GM12878 (cell line): ENCODE measurements around the gene FZD10. TPM values are rescaled to one million over a fixed set of nuclear protein-coding genes. Genes with fewer than 3 reads are reported as not detected.

Experiments used
- ATAC-seq: fragments of 200-7000 bp; cut with Tn5 transposase; 3 replicates; pipeline ENCODE4 v1.9.1; 2020; ENCODE audit warnings: mild to moderate bottlenecking, moderate library complexity
- BruUV-seq: library from RNA; stranded (reverse); fragments of 400-500 nt; replicated peaks from 2 replicates; lab custom pipeline; 2021; lab: Mats Ljungman, UMichigan
- CTCF ChIA-PET: fragments of 300-600 bp; sonication (Branson Sonifier 250); formaldehyde crosslinking; extraction: SDS; loops from one replicate; lab custom pipeline; 2021; ENCODE audit warnings: inconsistent platforms; lab: Yijun Ruan, JAX
- POLR2A ChIA-PET: fragments of 350-600 bp; formaldehyde crosslinking; extraction: SDS; loops from one replicate; lab custom pipeline; 2021; ENCODE audit warnings: inconsistent platforms; lab: Charles Lee
- RAD21 ChIA-PET: fragments of 300-600 bp; sonication (Branson Sonifier 250); formaldehyde crosslinking; loops from one replicate; lab custom pipeline; 2023; ENCODE audit warnings: antibody characterized with exemption; ENCODE audit not compliant: unreplicated experiment; lab: Charles Lee
- SMC1A ChIA-PET: fragments of 300-600 bp; sonication (Branson Sonifier 250); formaldehyde crosslinking; loops from one replicate; lab custom pipeline; 2023; ENCODE audit not compliant: unreplicated experiment, uncharacterized antibody; lab: Charles Lee
- DNase-seq: peaks from one replicate; pipeline ENCODE4 v3.0.0-alpha.2; 2011; ENCODE audit warnings: low read depth, low spot score
- FAIRE-seq: peaks from 3 replicates; lab custom pipeline; 2011; peaks lifted over from hg19 to GRCh38; lab: Jason Lieb, UNC
- H2AFZ ChIP-seq: 2 replicates; pipeline ENCODE4 v1.6.0; 2011; ENCODE audit warnings: low read depth, low read length, control low read depth; ENCODE audit not compliant: control insufficient read depth
- H3K27ac ChIP-seq: 2 replicates; pipeline ENCODE4 v1.5.1; 2011; ENCODE audit warnings: control low read depth; ENCODE audit not compliant: control insufficient read depth, insufficient read depth
- H3K27me3 ChIP-seq, 2 experiments: replicated peaks in 1 of 2; 2 replicates each; pipeline versions ENCODE4 v1.6.0 to v1.6.1; 2011; ENCODE audit warnings: low read length in 1 of 2; ENCODE audit not compliant: control insufficient read depth in 2 of 2, insufficient read depth in 2 of 2
- H3K36me3 ChIP-seq, 2 experiments: 2 replicates each; pipeline ENCODE4 v1.5.1; 2011; ENCODE audit warnings: low read length in 1 of 2; ENCODE audit not compliant: control insufficient read depth in 2 of 2, insufficient read depth in 2 of 2
- H3K4me1 ChIP-seq: 2 replicates; pipeline ENCODE4 v1.6.1; 2011; ENCODE audit warnings: mild to moderate bottlenecking, low read length, moderate library complexity, mixed read lengths; ENCODE audit not compliant: control insufficient read depth, insufficient read depth
- H3K4me2 ChIP-seq: 2 replicates; pipeline ENCODE4 v1.6.0; 2011; ENCODE audit warnings: control low read depth; ENCODE audit not compliant: control insufficient read depth, insufficient read depth
- H3K4me3 ChIP-seq: fragments of 200-600 bp; sonication (generic); 2 replicates; pipeline ENCODE4 v1.5.1; 2016
- H3K79me2 ChIP-seq: 2 replicates; pipeline ENCODE4 v1.6.0; 2011; ENCODE audit warnings: low read length; ENCODE audit not compliant: control insufficient read depth, insufficient read depth
- H3K9ac ChIP-seq: 2 replicates; pipeline ENCODE4 v1.8.0; 2011; ENCODE audit warnings: low read length, control low read depth, mixed read lengths; ENCODE audit not compliant: control insufficient read depth, insufficient read depth
- H3K9me3 ChIP-seq: replicated peaks from 3 replicates; pipeline ENCODE4 v1.5.1; 2011; ENCODE audit warnings: mild to moderate bottlenecking, low read length; ENCODE audit not compliant: control insufficient read depth, insufficient read depth
- H4K20me1 ChIP-seq: 2 replicates; pipeline ENCODE4 v1.6.0; 2011; ENCODE audit not compliant: control insufficient read depth, insufficient read depth
- BCL11A ChIP-seq: IDR thresholded peaks from 2 replicates; pipeline ENCODE4 v1.6.1; 2011; ENCODE audit warnings: low read depth, low read length
- BRCA1 ChIP-seq: IDR thresholded peaks from 2 replicates; pipeline ENCODE4 v1.6.1; 2011; ENCODE audit warnings: low read depth, low read length, improper control_type of control experiment
- CREM ChIP-seq: IDR thresholded peaks from 2 replicates; pipeline ENCODE4 v1.6.1; 2014; ENCODE audit warnings: antibody characterized with exemption, low read depth
- EGR1 ChIP-seq, 2 experiments: IDR thresholded peaks; 1 replicate in 1 of 2; 2 replicates in 1 of 2; pipeline ENCODE4 v1.6.1; 2011 to 2012; ENCODE audit warnings: low read depth in 2 of 2, low read length in 2 of 2, borderline replicate concordance in 1 of 2, mild to moderate bottlenecking in 1 of 2, moderate library complexity in 1 of 2
- GATAD2B ChIP-seq: fragments of 450-650 bp; conservative IDR thresholded peaks from 2 replicates; pipeline ENCODE4 v1.6.1; 2017; ENCODE audit warnings: low read depth, mild to moderate bottlenecking, moderate library complexity
- IRF4 ChIP-seq: IDR thresholded peaks from 2 replicates; pipeline ENCODE4 v1.6.1; 2011; ENCODE audit warnings: low read depth, low read length
- IRF5 ChIP-seq: fragments of 450-650 bp; IDR thresholded peaks from 2 replicates; pipeline ENCODE4 v1.6.1; 2017; ENCODE audit warnings: borderline replicate concordance
- JUNB ChIP-seq: IDR thresholded peaks from 2 replicates; pipeline ENCODE4 v1.6.1; 2016; ENCODE audit warnings: antibody characterized with exemption, mild to moderate bottlenecking
- LARP7 ChIP-seq: fragments of 450-650 bp; IDR thresholded peaks from 2 replicates; pipeline ENCODE4 v1.6.1; 2017; ENCODE audit warnings: mild to moderate bottlenecking
- MYC ChIP-seq: IDR thresholded peaks from 2 replicates; pipeline ENCODE4 v1.6.1; 2011; ENCODE audit warnings: mild to moderate bottlenecking, low read length, moderate library complexity, inconsistent platforms; ENCODE audit not compliant: insufficient read depth, insufficient replicate concordance, insufficient read length, severe bottlenecking
- PAX8 ChIP-seq: fragments of 450-650 bp; IDR thresholded peaks from 2 replicates; pipeline ENCODE4 v1.6.1; 2017; ENCODE audit warnings: mild to moderate bottlenecking, moderate library complexity
- RAD51 ChIP-seq: fragments of 450-650 bp; IDR thresholded peaks from 2 replicates; pipeline ENCODE4 v1.6.1; 2016; ENCODE audit warnings: moderate library complexity, mild to moderate bottlenecking, inconsistent platforms
- SREBF1 ChIP-seq: IDR thresholded peaks from 2 replicates; pipeline ENCODE4 v1.6.1; 2012; ENCODE audit warnings: mild to moderate bottlenecking, low read length
- TCF12 ChIP-seq: IDR thresholded peaks from 2 replicates; pipeline ENCODE4 v1.6.1; 2011; ENCODE audit warnings: low read depth, mild to moderate bottlenecking, low read length
- TCF7 ChIP-seq: IDR thresholded peaks from 2 replicates; pipeline ENCODE4 v1.6.1; 2014; ENCODE audit warnings: antibody characterized with exemption, borderline replicate concordance
- ZZZ3 ChIP-seq: IDR thresholded peaks from 2 replicates; pipeline ENCODE4 v1.6.1; 2011; ENCODE audit warnings: low read depth; ENCODE audit not compliant: control insufficient read depth, insufficient read length
- WGBS: methylation state at CpG from one replicate; pipeline ENCODE4 v1.1.6; 2016; ENCODE audit warnings: low lambda C conversion rate; ENCODE audit not compliant: insufficient replicate concordance, insufficient coverage; ENCODE audit errors: missing lambda C conversion rate; 5-methylcytosine and 5-hydroxymethylcytosine counted together
- in situ Hi-C: fragments of 300-500 bp; cut with MboI; formaldehyde crosslinking; loops from 9 replicates; pipeline ENCODE4 v1.14.3; 2018; ENCODE audit warnings: mixed read lengths
- intact Hi-C: fragments of 100-400 bp; cut with micrococcal nuclease; formaldehyde crosslinking; loops from one replicate; pipeline ENCODE4 v1.14.2; 2022; ENCODE audit not compliant: unreplicated experiment
- polyA plus RNA-seq, 11 experiments: library from polyadenylated mRNA; depleted of rRNA in 4 of 11; unstranded in 6 of 11; stranded (reverse) in 5 of 11; fragments of >200 nt; fragmentation: Nextera tagmentation in 4 of 11; fragmentation: Illumina TruSeq in 1 of 11; extraction: Ambion mirVana in 4 of 11; extraction: Trizol in 1 of 11; gene quantifications; 1 replicate in 1 of 11; 2 replicates in 10 of 11; pipeline versions ENCODE4 v1.2.1 to v1.2.3, GENCODE V29; 2011 to 2016; ENCODE audit warnings: inconsistent platforms in 2 of 11, missing spikeins in 2 of 11, low read depth in 1 of 11
- total RNA-seq, 4 experiments: library from RNA; depleted of rRNA in 3 of 4; stranded (reverse); fragments of >200 nt in 3 of 4; fragmentation: Illumina TruSeq in 1 of 4; extraction: Trizol in 1 of 4; gene quantifications; 2 replicates each; pipeline versions ENCODE4 v1.2.1 to v1.2.3, GENCODE V29; 2013 to 2021
- TF ChIP-seq, protein P1 (sequence below): fragments of 450-650 bp; formaldehyde crosslinking; IDR thresholded peaks from 2 replicates; pipeline ENCODE4 v1.4.0; 2020; ENCODE audit warnings: mild to moderate bottlenecking, moderate library complexity
- TF ChIP-seq, protein P2 (sequence below): IDR thresholded peaks from 2 replicates; pipeline ENCODE4 v1.6.1; 2012; ENCODE audit warnings: low read length, inconsistent platforms
- TF ChIP-seq, protein P3 (sequence below): IDR thresholded peaks from 2 replicates; pipeline ENCODE4 v1.6.1; 2011; ENCODE audit warnings: low read depth, low read length, improper control_type of control experiment, borderline replicate concordance

Gene FZD10
- total and polyA plus RNA-seq, 10 of the 15 experiments (the other 5 are each of a cell fraction or from before 2014, with no cell fraction given): not detected

- TF ChIP-seq, protein P1, sequence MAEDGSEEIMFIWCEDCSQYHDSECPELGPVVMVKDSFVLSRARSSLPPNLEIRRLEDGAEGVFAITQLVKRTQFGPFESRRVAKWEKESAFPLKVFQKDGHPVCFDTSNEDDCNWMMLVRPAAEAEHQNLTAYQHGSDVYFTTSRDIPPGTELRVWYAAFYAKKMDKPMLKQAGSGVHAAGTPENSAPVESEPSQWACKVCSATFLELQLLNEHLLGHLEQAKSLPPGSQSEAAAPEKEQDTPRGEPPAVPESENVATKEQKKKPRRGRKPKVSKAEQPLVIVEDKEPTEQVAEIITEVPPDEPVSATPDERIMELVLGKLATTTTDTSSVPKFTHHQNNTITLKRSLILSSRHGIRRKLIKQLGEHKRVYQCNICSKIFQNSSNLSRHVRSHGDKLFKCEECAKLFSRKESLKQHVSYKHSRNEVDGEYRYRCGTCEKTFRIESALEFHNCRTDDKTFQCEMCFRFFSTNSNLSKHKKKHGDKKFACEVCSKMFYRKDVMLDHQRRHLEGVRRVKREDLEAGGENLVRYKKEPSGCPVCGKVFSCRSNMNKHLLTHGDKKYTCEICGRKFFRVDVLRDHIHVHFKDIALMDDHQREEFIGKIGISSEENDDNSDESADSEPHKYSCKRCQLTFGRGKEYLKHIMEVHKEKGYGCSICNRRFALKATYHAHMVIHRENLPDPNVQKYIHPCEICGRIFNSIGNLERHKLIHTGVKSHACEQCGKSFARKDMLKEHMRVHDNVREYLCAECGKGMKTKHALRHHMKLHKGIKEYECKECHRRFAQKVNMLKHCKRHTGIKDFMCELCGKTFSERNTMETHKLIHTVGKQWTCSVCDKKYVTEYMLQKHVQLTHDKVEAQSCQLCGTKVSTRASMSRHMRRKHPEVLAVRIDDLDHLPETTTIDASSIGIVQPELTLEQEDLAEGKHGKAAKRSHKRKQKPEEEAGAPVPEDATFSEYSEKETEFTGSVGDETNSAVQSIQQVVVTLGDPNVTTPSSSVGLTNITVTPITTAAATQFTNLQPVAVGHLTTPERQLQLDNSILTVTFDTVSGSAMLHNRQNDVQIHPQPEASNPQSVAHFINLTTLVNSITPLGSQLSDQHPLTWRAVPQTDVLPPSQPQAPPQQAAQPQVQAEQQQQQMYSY (CRISPR knock-in tag): no peak
- no peak for TF ChIP-seq IRF4
- no peak for TF ChIP-seq JUNB
- TF ChIP-seq BCL11A: no peak
- TF ChIP-seq MYC: no peak
- TF ChIP-seq, protein P2, sequence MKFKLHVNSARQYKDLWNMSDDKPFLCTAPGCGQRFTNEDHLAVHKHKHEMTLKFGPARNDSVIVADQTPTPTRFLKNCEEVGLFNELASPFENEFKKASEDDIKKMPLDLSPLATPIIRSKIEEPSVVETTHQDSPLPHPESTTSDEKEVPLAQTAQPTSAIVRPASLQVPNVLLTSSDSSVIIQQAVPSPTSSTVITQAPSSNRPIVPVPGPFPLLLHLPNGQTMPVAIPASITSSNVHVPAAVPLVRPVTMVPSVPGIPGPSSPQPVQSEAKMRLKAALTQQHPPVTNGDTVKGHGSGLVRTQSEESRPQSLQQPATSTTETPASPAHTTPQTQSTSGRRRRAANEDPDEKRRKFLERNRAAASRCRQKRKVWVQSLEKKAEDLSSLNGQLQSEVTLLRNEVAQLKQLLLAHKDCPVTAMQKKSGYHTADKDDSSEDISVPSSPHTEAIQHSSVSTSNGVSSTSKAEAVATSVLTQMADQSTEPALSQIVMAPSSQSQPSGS: no peak
- no peak for TF ChIP-seq EGR1 (IDR thresholded peaks at IDR 0.05; ENCODE audit: borderline replicate concordance in 1 of 2, low read depth in 2 of 2, low read length in 2 of 2)
Observed at GRCh38 chr12:130152386-130152785, 9.9 kb upstream of the FZD10 start (continued).

DNA sequence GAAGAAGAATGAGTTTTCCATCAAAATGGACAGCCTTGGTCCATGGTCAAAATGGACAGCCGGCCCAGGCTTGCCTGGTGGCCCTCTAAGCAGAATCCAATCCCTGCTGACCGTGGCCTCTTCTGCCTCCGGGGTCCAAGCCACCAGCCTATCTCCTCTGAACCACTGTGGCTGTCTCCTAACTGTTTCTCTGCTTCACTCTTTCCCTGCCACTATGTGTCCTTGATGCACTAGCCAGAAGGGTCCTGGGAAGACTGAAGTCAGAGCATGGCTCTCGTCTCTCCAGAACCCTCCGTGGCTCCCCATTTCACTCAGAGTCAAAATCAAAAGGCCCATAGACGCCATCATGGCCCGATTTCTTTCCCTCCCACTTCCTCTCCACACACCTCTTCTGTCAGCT, 8.5 kb upstream of the FZD10 start:
- Histone ChIP-seq H3K27me3 (no peaks in the 10 kb centered on the region), H3K4me2 (no peak overlapping the region), H3K79me2 (no peaks in the 10 kb centered on the region), H4K20me1 (no peaks in the 10 kb centered on the region), H3K9ac (no peak overlapping the region), H3K36me3 (no peaks in the 10 kb centered on the region), H3K4me3 (no peak overlapping the region), H3K27ac (no peak overlapping the region), H2AFZ (no peak overlapping the region), H3K9me3 (no peaks in the 10 kb centered on the region), H3K4me1 (no peaks in the 10 kb centered on the region)
- ChIA-PET POLR2A (no interaction called here), CTCF (no interaction called here), SMC1A (no interaction called here), RAD21 (no interaction called here)
- no peak for DNase-seq
- BruUV-seq: no TSS peak
- intact Hi-C loops: no loop called here
- 16% methylated on average over 7 of the region's 7 CpGs for WGBS
- no peak for ATAC-seq
- no peak for FAIRE-seq
- in situ Hi-C loops: no loop called here
- no peak for TF ChIP-seq BRCA1
- no peak for TF ChIP-seq ZZZ3
- no peak for TF ChIP-seq LARP7
- TF ChIP-seq, protein P3, sequence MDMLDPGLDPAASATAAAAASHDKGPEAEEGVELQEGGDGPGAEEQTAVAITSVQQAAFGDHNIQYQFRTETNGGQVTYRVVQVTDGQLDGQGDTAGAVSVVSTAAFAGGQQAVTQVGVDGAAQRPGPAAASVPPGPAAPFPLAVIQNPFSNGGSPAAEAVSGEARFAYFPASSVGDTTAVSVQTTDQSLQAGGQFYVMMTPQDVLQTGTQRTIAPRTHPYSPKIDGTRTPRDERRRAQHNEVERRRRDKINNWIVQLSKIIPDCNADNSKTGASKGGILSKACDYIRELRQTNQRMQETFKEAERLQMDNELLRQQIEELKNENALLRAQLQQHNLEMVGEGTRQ: no peak
- no peak for TF ChIP-seq TCF12
- TF ChIP-seq SREBF1: no peak
- no peak for TF ChIP-seq GATAD2B
- no peak for TF ChIP-seq RAD51
- TF ChIP-seq IRF5: no peak
- no peak for TF ChIP-seq PAX8
- TF ChIP-seq TCF7: no peak
- no peak for TF ChIP-seq CREM
